Measurements from ENCODE around the gene MRPS26. TPM values are rescaled to one million over a fixed set of nuclear protein-coding genes. Genes with fewer than 3 reads are reported as not detected.

The MRPS26 gene
- total and polyA plus RNA-seq, 2 of the 13 experiments (the other 11 are each of a cell fraction or from before 2014, with no cell fraction given) = 89.8 to 187 TPM

- TF ChIP-seq ZNF383 (CRISPR knock-in tag; IDR thresholded peaks at IDR 0.05; ENCODE audit: borderline replicate concordance) = no peak
- TF ChIP-seq MED13 (CRISPR knock-in tag; IDR thresholded peaks at IDR 0.05) = no peak
- TF ChIP-seq ZNF563 (CRISPR knock-in tag; IDR thresholded peaks at IDR 0.05) = no peak
- no peak; the same call in 1 of the 2 replicates for TF ChIP-seq DNMT1 (CRISPR knock-in tag; IDR thresholded peaks at IDR 0.05)
- TF ChIP-seq RELA (CRISPR knock-in tag; IDR thresholded peaks at IDR 0.05) = no peak
- no peak for TF ChIP-seq ZNF333 (CRISPR knock-in tag; IDR thresholded peaks at IDR 0.05; ENCODE audit: borderline replicate concordance)
- TF ChIP-seq NCOA1 (CRISPR knock-in tag; IDR thresholded peaks at IDR 0.05) = no peak
- no peak for TF ChIP-seq PTBP1 (IDR thresholded peaks at IDR 0.05; ENCODE audit: low read depth, low read length, poor library complexity, severe bottlenecking)
- TF ChIP-seq REPIN1 (CRISPR knock-in tag; IDR thresholded peaks at IDR 0.05; ENCODE audit: borderline replicate concordance, low read depth) = no peak; the same call in 1 of the 2 replicates
- TF ChIP-seq CAMTA2 (CRISPR knock-in tag; IDR thresholded peaks at IDR 0.05; ENCODE audit: borderline replicate concordance) = no peak
- TF ChIP-seq CHCHD3 (CRISPR knock-in tag; IDR thresholded peaks at IDR 0.05) = peak; percentile 50; the same call in 1 of the 2 replicates
- no peak; the same call in 1 of the 2 replicates for TF ChIP-seq ZNF614 (CRISPR knock-in tag; IDR thresholded peaks at IDR 0.05; ENCODE audit: borderline replicate concordance)
- TF ChIP-seq KDM3A (CRISPR knock-in tag; IDR thresholded peaks at IDR 0.05; ENCODE audit: low read depth) = no peak
- peak; percentile 76 for TF ChIP-seq SPEN (CRISPR knock-in tag; IDR thresholded peaks at IDR 0.05; ENCODE audit: low read depth)
- TF ChIP-seq KDM2A (CRISPR knock-in tag; IDR thresholded peaks at IDR 0.05; ENCODE audit: borderline replicate concordance, low read depth) = no peak
- peak; percentile 42; the same call in 1 of the 2 replicates for TF ChIP-seq RFXAP (CRISPR knock-in tag; IDR thresholded peaks at IDR 0.05; ENCODE audit: borderline replicate concordance)
- TF ChIP-seq PBX2 (CRISPR knock-in tag; IDR thresholded peaks at IDR 0.05) = no peak
- TF ChIP-seq ZNF878 (CRISPR knock-in tag; IDR thresholded peaks at IDR 0.05) = no peak
- no peak for TF ChIP-seq GMEB2 (CRISPR knock-in tag; IDR thresholded peaks at IDR 0.05; ENCODE audit: low read depth)
- no peak for TF ChIP-seq RFX1 (IDR thresholded peaks at IDR 0.05)
- TF ChIP-seq ZGPAT (CRISPR knock-in tag; IDR thresholded peaks at IDR 0.05) = no peak
- TF ChIP-seq GLI4 (CRISPR knock-in tag; IDR thresholded peaks at IDR 0.05; ENCODE audit: borderline replicate concordance) = no peak
- no peak for TF ChIP-seq ZNF138 (CRISPR knock-in tag; IDR thresholded peaks at IDR 0.05; ENCODE audit: low read depth)
- peak; percentile 44; the same call in 1 of the 2 replicates for TF ChIP-seq ZFX (CRISPR knock-in tag; IDR thresholded peaks at IDR 0.05; ENCODE audit: low read depth)
- TF ChIP-seq ZEB1 (IDR thresholded peaks at IDR 0.05; ENCODE audit: insufficient replicate concordance, low read depth) = no peak
- TF ChIP-seq SIX4 (CRISPR knock-in tag; IDR thresholded peaks at IDR 0.05) = no peak
- TF ChIP-seq FOXK2 (IDR thresholded peaks at IDR 0.05) = no peak
- no peak for TF ChIP-seq SCMH1 (CRISPR knock-in tag; IDR thresholded peaks at IDR 0.05; ENCODE audit: borderline replicate concordance)
These were observed 37.4 kb downstream of the MRPS26 start (continued) for GRCh38 chr20:3082955-3083952.
